Bone marrow (tissue), 2 donors: Measurements from ENCODE around the gene LILRB5.
"Not testable (repeated sequence)": the region's sequence is repeated elsewhere in the genome, so short reads cannot be mapped to it uniquely, and the experiment has no call there.

Experiments used
- DNase-seq, 2 donors: peaks; one replicate each; lab custom pipeline; 2025; lab: John Stamatoyannopoulos, UW

Gene LILRB5

GRCh38 chr19:54257116-54257480 is at the start of gene LILRB5:
Gene LILRB5, minus strand, starts transcription at chr19:54257273. Its CDS starts 80 bp downstream, at chr19:54257193.
- no peak for DNase-seq

GRCh38 chr19:54305141-54305540 is 48.1 kb upstream of the LILRB5 start:
- DNase-seq: no peak

- DNase-seq: peak in 1 of 2 donors; percentile 58
Observed at GRCh38 chr19:54302257-54302656, 45.2 kb upstream of the LILRB5 start.

GRCh38 chr19:54299515-54299914 is 42.4 kb upstream of the LILRB5 start:
- DNase-seq: no peak

- no peak for DNase-seq
Observed at GRCh38 chr19:54299126-54299498, 42.0 kb upstream of the LILRB5 start.

- no peak for DNase-seq
Observed at GRCh38 chr19:54298357-54299125, 41.5 kb upstream of the LILRB5 start.

GRCh38 chr19:54297759-54298305 is 40.8 kb upstream of the LILRB5 start:
- no peak for DNase-seq

- no peak for DNase-seq
Observed at GRCh38 chr19:54294539-54294938, 37.5 kb upstream of the LILRB5 start.

- not testable (repeated sequence) for DNase-seq
Observed at GRCh38 chr19:54289160-54289559, 32.1 kb upstream of the LILRB5 start.

GRCh38 chr19:54287456-54287855 is 30.4 kb upstream of the LILRB5 start:
- DNase-seq: no peak

GRCh38 chr19:54286283-54286682 is 29.2 kb upstream of the LILRB5 start:
- not testable (repeated sequence) for DNase-seq

- DNase-seq: peak in 1 of 2 donors; percentile 51
Observed at GRCh38 chr19:54285427-54286056, 28.5 kb upstream of the LILRB5 start.

GRCh38 chr19:54282686-54283470 is 25.8 kb upstream of the LILRB5 start:
- DNase-seq: peak in 1 of 2 donors; percentile 41

GRCh38 chr19:54281729-54282075 is 24.6 kb upstream of the LILRB5 start:
- not testable (repeated sequence) for DNase-seq

GRCh38 chr19:54281007-54281728 is 24.1 kb upstream of the LILRB5 start, which contains the start of gene LILRB2:
Gene LILRB2, minus strand, starts transcription at chr19:54281110. Its CDS starts 614 bp downstream, at chr19:54280496.
- DNase-seq: peak in 1 of 2 donors; percentile 69

GRCh38 chr19:54280441-54280840 is 23.4 kb upstream of the LILRB5 start:
- peak in 1 of 2 donors; percentile 73 for DNase-seq

- not testable (repeated sequence) for DNase-seq
Observed at GRCh38 chr19:54280025-54280424, 23.0 kb upstream of the LILRB5 start.

GRCh38 chr19:54279406-54279962 is 22.4 kb upstream of the LILRB5 start:
- DNase-seq: no peak

- not testable (repeated sequence) for DNase-seq
Observed at GRCh38 chr19:54278571-54279195, 21.6 kb upstream of the LILRB5 start.

GRCh38 chr19:54278056-54278455 is 21.0 kb upstream of the LILRB5 start:
- DNase-seq: not testable (repeated sequence)

GRCh38 chr19:54277111-54277615 is 20.1 kb upstream of the LILRB5 start:
- not testable (repeated sequence) for DNase-seq
